ENCODE measurements around the gene PRMT9.
A peak's percentile ranks its signal among the peaks of the same experiment; 100 is the strongest.

Gene PRMT9

GRCh38 chr4:147683717-147684700, at the start of gene PRMT9:
Gene PRMT9, minus strand, starts transcription at chr4:147684163. Its CDS starts 176 bp downstream, at chr4:147683987.
- peak; percentile 54 to 93 (median 82) for DNase-seq

- peak in 5 of 56 donors; percentile 3 to 35 (median 23) for DNase-seq
Observed at GRCh38 chr4:147732518-147733235, 48.7 kb upstream of the PRMT9 start.

DNA sequence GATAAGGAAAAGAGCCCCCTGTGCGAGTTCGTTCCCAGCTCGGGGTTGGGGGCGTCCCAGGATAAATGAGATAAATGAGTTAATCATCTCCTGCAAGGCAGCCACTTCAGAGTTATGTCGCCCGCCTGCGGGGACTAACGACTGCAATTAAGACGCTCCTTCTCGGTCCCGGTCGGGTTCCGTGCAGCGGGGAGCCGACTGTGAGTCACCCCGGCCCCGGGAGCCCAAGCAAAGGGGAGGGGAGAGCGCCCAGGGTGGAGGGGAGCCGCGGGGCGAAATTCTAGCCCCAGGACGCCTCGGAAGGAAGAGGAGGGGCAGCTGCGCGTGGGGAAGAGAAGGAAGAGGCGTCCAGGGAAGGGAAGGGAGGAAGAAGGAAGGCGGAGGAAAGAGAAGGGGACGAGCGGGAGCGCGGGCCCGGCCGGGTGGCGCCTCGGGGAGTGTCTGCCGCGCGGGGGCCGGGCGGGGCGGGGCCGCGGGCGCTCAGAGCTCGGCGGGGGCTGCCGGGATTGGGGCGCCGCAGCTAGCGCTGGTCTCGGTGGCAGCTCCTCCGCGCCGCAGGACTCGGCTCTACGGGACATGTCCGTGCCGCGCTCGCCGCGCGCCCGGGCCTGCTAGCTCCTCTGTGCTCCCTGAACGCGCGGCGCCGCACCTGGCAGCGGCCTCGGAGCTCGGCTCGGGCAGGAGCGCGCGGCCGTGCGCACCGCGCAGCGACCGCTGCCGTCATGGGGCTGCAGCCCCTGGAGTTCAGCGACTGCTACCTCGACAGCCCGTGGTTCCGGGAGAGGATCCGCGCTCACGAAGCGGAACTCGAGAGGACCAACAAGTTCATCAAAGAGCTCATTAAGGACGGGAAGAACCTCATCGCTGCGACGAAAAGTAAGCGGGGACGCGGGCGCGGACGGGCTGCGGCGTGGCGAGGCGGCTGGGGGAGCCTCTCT, 47.9 kb upstream of the PRMT9 start, which contains the start of gene ARHGAP10:
TSS of gene ARHGAP10 (plus strand) at position 509 of the 938 bp plus-strand sequence. CDS start at position 723, 214 bp downstream.
- DNase-seq, result peak in 44 of 56 donors; percentile 6 to 73 (median 34)

GRCh38 chr4:147730333-147730732, 46.4 kb upstream of the PRMT9 start:
- no peak for DNase-seq

- DNase-seq, result no peak
Observed at GRCh38 chr4:147727476-147728028, 43.6 kb upstream of the PRMT9 start.

DNA sequence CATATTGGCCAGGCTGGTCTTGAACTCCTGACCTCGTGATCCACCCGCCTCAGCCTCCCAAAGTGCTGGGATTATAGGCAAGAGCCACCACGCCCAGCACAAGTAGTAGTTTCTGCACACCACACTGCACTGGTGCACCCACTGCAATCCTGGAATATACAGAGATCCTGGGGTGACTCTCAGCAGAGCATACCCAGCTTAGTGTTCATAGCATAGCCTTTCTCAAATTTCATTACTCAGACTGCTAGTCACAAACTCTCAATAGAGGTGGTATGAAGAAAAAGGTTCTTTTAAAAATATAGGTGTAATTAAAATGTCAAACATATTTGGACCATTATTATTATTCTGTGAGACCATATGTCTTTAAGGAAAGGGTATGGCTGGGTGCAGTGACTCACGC, 41.7 kb upstream of the PRMT9 start:
- DNase-seq, result no peak

- DNase-seq, result no peak
Observed at GRCh38 chr4:147724468-147725201, 40.7 kb upstream of the PRMT9 start.

DNA sequence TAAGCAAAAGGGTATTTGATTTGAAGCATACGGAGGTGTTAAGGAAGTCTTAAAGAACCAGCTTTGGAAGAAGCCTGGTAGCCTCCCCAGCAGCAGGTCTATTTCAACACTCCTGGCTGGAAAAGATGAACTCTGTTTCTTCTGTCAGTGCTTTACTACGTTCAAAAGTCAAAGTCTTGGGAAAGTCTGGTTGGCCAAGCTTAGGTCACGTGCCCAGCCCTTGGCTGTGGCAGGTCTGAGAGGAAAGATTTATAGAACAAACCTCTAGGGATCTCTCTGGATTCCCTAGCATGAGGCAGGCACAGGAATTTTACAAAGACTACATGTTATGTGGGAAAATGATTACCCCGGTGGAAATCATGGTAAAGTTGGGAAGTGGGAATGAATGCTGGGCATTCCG, 39.4 kb upstream of the PRMT9 start:
- no peak for DNase-seq

DNA sequence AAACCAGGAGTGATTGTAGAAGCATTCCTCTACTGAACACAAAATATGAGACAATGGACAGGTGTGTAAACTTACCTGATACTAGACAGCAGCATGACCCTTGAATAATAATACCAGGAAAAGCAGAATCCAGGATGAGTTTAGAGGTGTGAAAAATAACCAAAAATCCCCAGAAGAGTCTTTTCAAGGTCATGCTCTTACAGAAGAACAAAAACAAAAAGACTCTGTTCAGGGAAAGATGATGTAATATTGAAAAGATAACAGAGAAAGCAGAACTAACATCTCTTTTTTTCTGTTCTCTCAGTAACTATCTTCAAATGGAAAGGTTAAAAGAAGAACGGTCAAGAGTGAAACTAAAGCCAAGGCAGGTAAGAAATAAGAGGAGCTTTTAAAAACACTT, 33.9 kb upstream of the PRMT9 start:
- DNase-seq, result no peak

GRCh38 chr4:147714575-147715401, 30.8 kb upstream of the PRMT9 start:
- no peak for DNase-seq

GRCh38 chr4:147709999-147710398, 26.0 kb upstream of the PRMT9 start:
- no peak for DNase-seq

DNA sequence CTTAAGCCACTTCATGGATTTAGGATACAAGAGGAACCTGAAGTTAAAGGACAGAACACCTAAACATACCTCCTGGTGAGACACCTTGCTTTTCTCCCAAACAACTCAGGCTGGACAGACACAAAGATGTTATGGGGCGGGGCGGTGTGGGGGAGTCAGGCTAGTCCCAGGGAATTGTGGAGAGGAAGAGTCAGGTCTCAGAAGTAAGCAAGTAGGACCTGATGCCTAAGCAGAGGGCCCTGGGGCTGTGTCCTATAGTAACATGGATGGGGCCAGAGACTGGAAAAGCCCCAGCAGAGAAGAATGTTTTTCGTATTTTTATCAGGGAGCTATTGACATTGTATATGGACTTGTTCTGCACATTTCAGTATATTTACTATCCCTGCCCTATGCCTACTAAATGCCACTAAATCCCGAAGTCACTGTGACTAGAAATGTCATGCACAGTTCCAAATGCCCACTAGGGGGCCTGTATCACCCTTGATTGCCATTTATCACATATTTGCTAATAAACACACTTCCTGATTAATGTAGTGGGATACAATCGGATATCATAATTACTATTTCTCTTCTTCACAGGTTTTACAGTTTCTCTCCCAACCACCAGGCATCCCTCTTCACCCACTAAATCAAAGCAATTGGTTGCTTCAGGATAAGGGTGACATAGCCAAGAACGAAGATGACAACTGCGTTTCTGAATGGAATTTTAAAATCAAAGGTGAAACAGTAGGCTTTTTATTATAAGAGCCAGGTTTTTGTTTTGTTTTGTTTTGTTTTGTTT, 24.1 kb upstream of the PRMT9 start:
- DNase-seq, result peak in 36 of 56 donors; percentile 1 to 67 (median 10)

DNA sequence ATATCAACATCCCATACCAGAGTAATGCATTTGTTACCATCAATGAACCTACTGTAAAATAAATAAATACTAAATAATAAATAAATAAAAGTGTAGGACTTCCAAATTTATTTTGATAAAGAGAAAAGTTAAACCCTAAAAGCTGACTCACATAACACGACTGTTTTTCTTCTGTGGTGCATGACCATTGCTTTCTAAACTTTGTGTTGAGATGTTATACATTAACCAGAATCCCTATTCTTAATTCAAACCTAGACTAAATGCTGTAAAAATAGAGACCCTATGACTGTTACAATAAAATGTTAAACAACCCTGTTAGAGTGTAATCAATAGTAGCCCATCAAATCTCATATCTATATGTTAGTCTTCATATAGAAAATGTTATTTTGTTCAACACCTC, 20.9 kb upstream of the PRMT9 start:
- no peak for DNase-seq

GRCh38 chr4:147696866-147697265, 12.9 kb upstream of the PRMT9 start:
- DNase-seq, result no peak

- no peak for DNase-seq
Observed at GRCh38 chr4:147693218-147693617, 9.3 kb upstream of the PRMT9 start.

DNA sequence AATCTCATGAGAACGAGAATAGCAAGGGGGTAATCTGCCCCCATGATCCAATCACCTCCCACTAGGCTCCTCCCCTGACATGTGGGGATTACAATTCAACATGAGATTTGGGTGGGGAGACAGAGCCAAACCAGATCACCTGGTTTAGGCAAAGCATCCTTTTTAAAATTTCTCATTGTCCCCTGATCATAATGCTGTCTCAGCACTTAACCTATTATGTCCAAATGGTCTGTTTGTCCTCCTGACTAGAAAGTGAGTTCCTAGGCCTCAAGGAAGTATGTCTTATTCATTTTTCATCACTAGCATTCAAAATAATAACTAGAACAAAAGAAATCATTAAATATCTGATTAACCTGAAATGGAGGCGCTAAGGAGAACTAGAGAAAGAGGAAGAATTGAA, 7.9 kb upstream of the PRMT9 start:
- DNase-seq, result no peak

DNA sequence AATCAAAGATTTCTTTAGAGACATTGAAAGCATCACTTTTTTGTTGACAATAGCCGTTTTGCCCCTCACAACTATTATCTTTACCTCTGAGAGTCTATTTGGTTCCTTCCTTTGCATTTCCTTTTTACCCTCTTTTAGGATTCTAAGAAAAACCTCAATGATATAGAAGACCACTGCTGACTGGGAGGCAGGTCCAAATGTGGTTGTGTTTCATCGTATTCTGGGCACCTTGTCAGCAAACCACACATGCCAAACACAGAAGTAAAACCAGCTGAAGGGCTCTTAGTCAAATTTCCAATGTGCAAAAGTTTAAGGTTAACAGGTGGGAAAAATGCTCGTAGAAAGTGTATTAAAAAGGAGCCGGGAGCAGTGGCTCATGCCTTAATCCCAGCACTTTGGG, 5.1 kb upstream of the PRMT9 start:
- no peak for DNase-seq

GRCh38 chr4:147683188-147683591, 773 bp downstream of the PRMT9 start:
- peak in 18 of 56 donors; percentile 0 to 23 (median 8) for DNase-seq
